OCI-M2 (cell line): ENCODE data around the gene ACAT1.
A peak's percentile ranks its signal among the peaks of the same experiment; 100 is the strongest.
"Not testable (repeated sequence)": the region's sequence is repeated elsewhere in the genome, so short reads cannot be mapped to it uniquely, and the experiment has no call there.

Source experiments
- DNase-seq: peaks from one replicate; lab custom pipeline; 2025; ENCODE audit not compliant: unreplicated experiment; lab: John Stamatoyannopoulos, UW

The ACAT1 gene

GRCh38 chr11:108121274-108122155 is at the start of gene ACAT1:
ACAT1 (plus strand) TSS chr11:108121567; CDS start chr11:108121607, 40 bp downstream.
- DNase-seq = peak; percentile 56

- no peak for DNase-seq
These were observed 36.6 kb upstream of the ACAT1 start for GRCh38 chr11:108084811-108085210.

- no peak for DNase-seq
These were observed 35.7 kb upstream of the ACAT1 start for GRCh38 chr11:108085672-108086071.

- DNase-seq = no peak
These were observed 29.2 kb upstream of the ACAT1 start for GRCh38 chr11:108092134-108092533.

- DNase-seq = no peak
These were observed 28.1 kb upstream of the ACAT1 start for GRCh38 chr11:108093128-108093904.

GRCh38 chr11:108097179-108097578 is 24.2 kb upstream of the ACAT1 start:
- no peak for DNase-seq

- DNase-seq = no peak
These were observed 20.1 kb upstream of the ACAT1 start for GRCh38 chr11:108101090-108101775.

- DNase-seq = no peak
These were observed 10.2 kb upstream of the ACAT1 start for GRCh38 chr11:108111126-108111525.

- DNase-seq = no peak
These were observed 9.3 kb upstream of the ACAT1 start for GRCh38 chr11:108112057-108112456.

GRCh38 chr11:108115500-108116140 is 5.7 kb upstream of the ACAT1 start:
- no peak for DNase-seq

GRCh38 chr11:108117746-108118371 is 3.5 kb upstream of the ACAT1 start:
- no peak for DNase-seq

- not testable (repeated sequence) for DNase-seq
These were observed 462 bp upstream of the ACAT1 start for GRCh38 chr11:108120936-108121273.

GRCh38 chr11:108122166-108122628 is 830 bp downstream of the ACAT1 start:
- DNase-seq = no peak

GRCh38 chr11:108125096-108125495 is 3.7 kb downstream of the ACAT1 start:
- DNase-seq = no peak

GRCh38 chr11:108128772-108129171 is 7.4 kb downstream of the ACAT1 start:
- no peak for DNase-seq

- DNase-seq = no peak
These were observed 10.6 kb downstream of the ACAT1 start for GRCh38 chr11:108131993-108132392.

GRCh38 chr11:108132993-108133538 is 11.7 kb downstream of the ACAT1 start:
- not testable (repeated sequence) for DNase-seq

- DNase-seq = no peak
These were observed 14.6 kb downstream of the ACAT1 start for GRCh38 chr11:108135845-108136544.

GRCh38 chr11:108137212-108137611 is 15.8 kb downstream of the ACAT1 start:
- no peak for DNase-seq

- no peak for DNase-seq
These were observed 20.9 kb downstream of the ACAT1 start for GRCh38 chr11:108142304-108142703.
